Measurements from ENCODE around the gene TNFSF8. TPM values are rescaled to one million over a fixed set of nuclear protein-coding genes. Genes with fewer than 3 reads are reported as not detected.

TNFSF8 gene
- total RNA-seq, 3 donors from 2014 or later: 130 to 192 (median 141) TPM

DNA sequence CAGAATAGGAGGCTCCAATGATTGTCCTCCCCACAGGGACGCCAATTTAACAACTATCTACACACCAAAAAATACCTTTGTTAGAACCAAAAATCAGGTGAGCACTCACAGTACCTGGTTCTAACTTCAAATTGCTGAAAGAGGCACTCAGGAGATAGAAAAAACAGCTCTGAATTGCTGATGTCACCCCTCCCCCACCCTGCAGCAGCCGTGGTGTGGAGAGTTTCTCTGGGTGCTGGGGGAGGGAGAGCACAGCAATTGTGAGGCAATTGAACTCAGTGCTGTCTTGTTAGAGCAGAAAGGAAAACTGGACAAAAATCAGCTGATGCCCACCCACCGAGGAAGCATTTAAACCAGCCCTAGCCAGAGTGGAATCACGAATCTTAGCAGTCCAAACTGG, 41.8 kb downstream of the TNFSF8 start:
- no peak for DNase-seq
- Mint-ChIP-seq H3K27me3 (ENCODE audit: low read depth) (no peaks in the 10 kb centered on the region), H3K36me3 (ENCODE audit: insufficient read depth) (no peaks in the 10 kb centered on the region), H3K9me3 (peaks cover 7% of the 10 kb centered on the region), H3K4me3 (no peak overlapping the region), H3K4me1 (ENCODE audit: low read depth) (peaks cover 53% of the 10 kb centered on the region)
- ATAC-seq: no peak

DNA sequence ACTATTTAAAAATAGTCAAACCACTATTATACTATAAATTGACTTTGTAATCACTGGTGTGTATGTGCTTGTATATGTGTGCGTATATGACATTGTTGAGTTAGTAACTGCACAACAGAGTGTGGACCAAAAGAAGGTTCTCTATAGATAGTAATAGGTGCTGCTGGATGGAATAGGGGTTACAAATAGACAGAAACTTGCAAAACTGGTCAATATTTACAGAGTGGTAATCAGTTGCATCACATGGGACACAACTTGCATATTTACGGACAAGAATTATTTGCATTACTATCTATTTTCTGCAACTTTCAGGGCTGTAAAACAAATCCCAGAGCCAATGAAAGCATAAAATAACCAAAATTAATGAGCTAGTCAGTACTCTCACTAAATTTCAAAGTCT, 42.4 kb downstream of the TNFSF8 start:
- Mint-ChIP-seq H3K4me3 (no peak overlapping the region), H3K27me3 (ENCODE audit: low read depth) (no peaks in the 10 kb centered on the region), H3K36me3 (ENCODE audit: insufficient read depth) (no peaks in the 10 kb centered on the region), H3K4me1 (ENCODE audit: low read depth) (peaks cover 47% of the 10 kb centered on the region), H3K9me3 (peaks cover 7% of the 10 kb centered on the region)
- DNase-seq: no peak
- ATAC-seq: no peak

DNA sequence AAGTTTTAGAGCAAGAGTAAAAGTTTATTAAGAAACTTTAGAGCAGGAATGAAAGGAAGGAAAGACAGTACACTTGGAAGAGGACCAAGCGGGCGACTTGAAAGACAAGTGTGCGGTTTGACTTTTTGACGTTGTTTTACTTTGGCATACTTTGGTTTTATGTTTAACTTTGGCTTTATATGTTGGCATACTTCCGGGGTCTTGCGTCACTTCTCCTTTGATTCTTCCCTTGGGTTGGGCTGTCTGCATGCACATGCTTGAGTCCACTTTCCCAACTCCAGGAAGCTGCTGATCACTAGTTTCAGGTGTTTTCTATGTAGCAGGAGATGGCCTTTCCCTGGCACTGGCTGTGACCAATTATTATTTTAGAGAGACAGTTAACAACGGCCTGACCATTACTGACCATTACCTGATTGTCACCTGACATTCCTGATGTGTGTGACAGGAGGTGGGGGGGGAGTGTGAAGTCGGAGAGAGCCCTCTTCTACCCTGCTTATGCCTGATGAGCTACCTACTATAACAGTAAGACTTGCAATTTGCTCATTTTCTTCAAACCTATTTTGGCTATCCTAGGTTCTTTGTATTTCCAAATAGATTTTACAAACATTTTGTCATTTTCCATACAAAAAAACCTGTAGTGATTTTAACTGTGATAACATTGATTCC, 45.5 kb downstream of the TNFSF8 start:
- Mint-ChIP-seq H3K27me3 (ENCODE audit: low read depth) (no peaks in the 10 kb centered on the region), H3K36me3 (ENCODE audit: insufficient read depth) (no peaks in the 10 kb centered on the region), H3K4me3 (no peak overlapping the region), H3K4me1 (ENCODE audit: low read depth) (peaks cover 22% of the 10 kb centered on the region), H3K9me3 (peaks cover 7% of the 10 kb centered on the region)
- ATAC-seq: no peak
- no peak for DNase-seq

DNA sequence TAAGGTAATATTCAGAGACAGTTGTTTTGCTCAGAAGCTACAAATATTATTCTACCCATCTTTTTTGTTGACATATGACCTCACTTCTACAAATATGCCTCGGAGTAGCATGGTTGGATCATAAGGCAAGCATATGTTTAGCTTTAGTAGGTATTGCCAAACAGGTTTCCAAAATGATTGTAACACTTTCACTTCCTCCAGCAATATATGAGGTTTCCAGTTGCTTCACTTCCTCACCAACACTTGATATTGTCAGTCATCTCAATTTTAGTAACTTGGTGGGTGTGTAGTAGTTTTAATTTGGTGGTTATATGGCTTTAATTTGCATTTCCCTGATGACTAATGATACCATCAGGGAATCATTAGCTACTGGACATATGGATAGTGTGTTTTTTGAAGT, 46.7 kb downstream of the TNFSF8 start:
- no peaks in the 10 kb centered on the region for H3K36me3 Mint-ChIP-seq (ENCODE audit: insufficient read depth)
- no peak for ATAC-seq
- H3K4me3 Mint-ChIP-seq: no peak overlapping the region
- no peak for DNase-seq
- no peaks in the 10 kb centered on the region for H3K27me3 Mint-ChIP-seq (ENCODE audit: low read depth)
- peaks cover 9% of the 10 kb centered on the region for H3K4me1 Mint-ChIP-seq (ENCODE audit: low read depth)
- peaks cover 7% of the 10 kb centered on the region for H3K9me3 Mint-ChIP-seq

DNA sequence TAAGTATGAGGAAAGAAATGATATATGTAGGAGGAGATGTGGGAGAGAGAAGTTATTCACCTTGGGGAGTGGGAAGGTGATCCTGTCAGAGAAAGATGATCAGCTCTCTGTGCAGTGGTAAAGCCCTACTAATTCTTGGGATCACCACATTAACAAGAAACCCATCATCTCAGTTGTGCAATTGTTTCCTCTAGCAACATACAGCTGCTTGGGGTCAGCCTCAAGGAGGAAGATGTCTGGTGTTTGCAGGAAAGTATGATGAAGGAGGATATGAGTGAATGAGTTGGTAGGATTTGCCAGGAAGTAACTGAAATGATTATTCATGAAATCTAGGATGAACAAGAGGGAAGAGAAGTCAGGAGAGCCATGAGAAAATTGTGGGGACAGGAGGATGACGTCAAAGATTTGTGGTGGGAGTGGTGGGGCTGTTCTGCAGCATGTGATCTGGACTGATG, 50.1 kb downstream of the TNFSF8 start:
- Mint-ChIP-seq H3K36me3 (ENCODE audit: insufficient read depth) (peaks cover under 1% of the 10 kb centered on the region), H3K27me3 (ENCODE audit: low read depth) (no peaks in the 10 kb centered on the region), H3K4me3 (no peak overlapping the region), H3K4me1 (ENCODE audit: low read depth) (no peaks in the 10 kb centered on the region), H3K9me3 (peaks cover 26% of the 10 kb centered on the region)
- no peak for DNase-seq
- ATAC-seq: no peak

DNA sequence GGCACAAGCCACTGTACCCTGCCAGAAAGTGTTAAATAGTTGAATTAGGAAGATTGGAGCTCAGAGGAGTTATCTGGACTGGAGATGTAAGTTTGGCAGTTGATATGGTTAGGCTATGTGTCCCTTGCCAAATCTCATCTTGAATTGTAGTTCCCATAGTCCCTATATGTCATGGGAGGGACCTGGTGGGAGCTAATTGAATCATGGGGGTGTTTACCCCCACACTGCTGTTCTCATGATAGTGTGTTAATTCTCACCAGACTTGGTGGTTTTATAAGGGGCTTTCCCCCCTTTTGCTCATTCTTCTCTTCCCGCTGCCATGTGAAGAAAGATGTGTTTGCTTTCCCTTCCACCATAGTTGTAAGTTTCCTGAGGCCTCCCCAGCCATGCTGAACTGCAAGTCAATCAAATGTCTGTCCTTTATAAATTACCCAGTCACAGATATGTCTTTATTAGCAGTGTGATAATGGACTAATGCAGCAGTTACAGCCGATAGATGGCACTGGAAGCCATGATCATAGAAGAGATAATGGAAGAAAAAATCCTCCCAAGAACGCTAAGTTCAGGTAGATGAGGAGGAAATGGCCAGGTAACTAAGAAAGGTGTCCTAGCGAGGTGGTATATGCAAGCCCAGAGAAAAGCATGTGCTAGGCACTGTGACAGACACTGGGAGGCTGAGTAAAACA, 51.4 kb downstream of the TNFSF8 start:
- ATAC-seq: no peak
- no peak overlapping the region for H3K4me3 Mint-ChIP-seq
- no peak for DNase-seq
- H3K27me3 Mint-ChIP-seq (ENCODE audit: low read depth): no peaks in the 10 kb centered on the region
- peaks cover 1% of the 10 kb centered on the region for H3K4me1 Mint-ChIP-seq (ENCODE audit: low read depth)
- H3K9me3 Mint-ChIP-seq: peaks cover 26% of the 10 kb centered on the region
- H3K36me3 Mint-ChIP-seq (ENCODE audit: insufficient read depth): peaks cover 3% of the 10 kb centered on the region

DNA sequence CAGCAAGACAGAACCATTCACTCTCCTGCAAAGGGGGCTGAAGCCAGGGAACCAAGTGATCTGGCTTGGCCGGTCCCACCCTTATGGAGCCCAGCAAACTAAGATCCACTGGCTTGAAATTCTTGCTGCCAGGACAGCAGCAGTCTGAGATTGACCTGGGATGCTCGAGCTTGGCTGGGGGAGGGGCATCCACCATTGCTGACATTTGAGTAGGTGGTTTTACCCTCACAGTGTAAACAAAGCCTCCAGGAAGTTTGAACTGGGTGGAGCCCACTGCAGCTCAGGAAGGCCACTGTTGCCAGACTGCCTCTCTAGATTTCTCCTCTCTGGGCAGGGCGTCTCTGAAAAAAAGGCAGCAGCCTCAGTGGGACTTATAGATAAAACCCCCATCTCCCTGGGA, 60.5 kb downstream of the TNFSF8 start:
- no peak for ATAC-seq
- Mint-ChIP-seq H3K27me3 (ENCODE audit: low read depth) (no peaks in the 10 kb centered on the region), H3K9me3 (peaks cover 31% of the 10 kb centered on the region), H3K4me3 (no peak overlapping the region), H3K36me3 (ENCODE audit: insufficient read depth) (peaks cover 16% of the 10 kb centered on the region), H3K4me1 (ENCODE audit: low read depth) (peaks cover 24% of the 10 kb centered on the region)
- DNase-seq: no peak

DNA sequence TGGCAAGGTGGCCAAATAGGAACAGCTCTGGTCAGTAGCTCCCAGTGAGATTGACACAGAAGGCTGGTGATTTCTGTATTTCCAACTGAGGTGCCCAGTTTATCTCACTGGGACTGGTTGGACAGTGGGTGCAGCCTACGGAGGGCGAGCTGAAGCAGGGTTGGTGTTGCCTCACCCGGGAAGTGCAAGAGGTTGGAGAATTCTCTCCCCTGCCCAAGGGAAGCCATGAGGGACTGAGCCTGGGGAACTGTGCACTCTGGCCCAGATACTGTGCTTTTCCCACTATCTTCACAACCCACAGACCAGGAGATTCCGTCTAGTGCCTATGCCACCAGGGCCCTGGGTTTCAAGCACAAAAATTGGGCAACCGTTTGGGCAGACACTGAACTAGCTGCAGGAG, 61.0 kb downstream of the TNFSF8 start:
- Mint-ChIP-seq H3K4me1 (ENCODE audit: low read depth) (peaks cover 24% of the 10 kb centered on the region), H3K36me3 (ENCODE audit: insufficient read depth) (peaks cover 16% of the 10 kb centered on the region), H3K9me3 (peaks cover 29% of the 10 kb centered on the region), H3K4me3 (no peak overlapping the region), H3K27me3 (ENCODE audit: low read depth) (no peaks in the 10 kb centered on the region)
- no peak for ATAC-seq
- DNase-seq: no peak

DNA sequence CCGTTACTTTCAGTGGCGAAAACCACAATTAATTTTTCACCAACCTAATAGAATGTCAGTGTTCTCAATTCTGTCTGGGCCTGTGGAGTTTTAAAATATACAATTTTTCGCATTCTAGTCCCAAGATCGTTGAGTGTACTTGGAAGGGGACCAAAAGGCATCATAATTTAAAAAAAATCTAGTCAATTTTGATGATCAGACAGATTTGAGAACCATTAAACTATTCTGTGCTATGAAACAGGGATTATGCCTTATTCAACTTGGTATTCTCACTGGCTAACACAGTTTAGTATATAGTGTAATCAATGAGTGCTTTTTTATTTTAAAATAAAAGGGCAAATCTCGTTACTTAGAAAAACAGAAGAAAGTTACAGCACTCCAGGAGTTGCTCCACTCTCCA, 63.1 kb downstream of the TNFSF8 start:
- DNase-seq (no peak), ATAC-seq (no peak)
- peaks cover 16% of the 10 kb centered on the region for H3K9me3 Mint-ChIP-seq
- peaks cover 24% of the 10 kb centered on the region for H3K4me1 Mint-ChIP-seq (ENCODE audit: low read depth)
- H3K4me3 Mint-ChIP-seq: no peak overlapping the region
- peaks cover 9% of the 10 kb centered on the region for H3K36me3 Mint-ChIP-seq (ENCODE audit: insufficient read depth)
- no peaks in the 10 kb centered on the region for H3K27me3 Mint-ChIP-seq (ENCODE audit: low read depth)

DNA sequence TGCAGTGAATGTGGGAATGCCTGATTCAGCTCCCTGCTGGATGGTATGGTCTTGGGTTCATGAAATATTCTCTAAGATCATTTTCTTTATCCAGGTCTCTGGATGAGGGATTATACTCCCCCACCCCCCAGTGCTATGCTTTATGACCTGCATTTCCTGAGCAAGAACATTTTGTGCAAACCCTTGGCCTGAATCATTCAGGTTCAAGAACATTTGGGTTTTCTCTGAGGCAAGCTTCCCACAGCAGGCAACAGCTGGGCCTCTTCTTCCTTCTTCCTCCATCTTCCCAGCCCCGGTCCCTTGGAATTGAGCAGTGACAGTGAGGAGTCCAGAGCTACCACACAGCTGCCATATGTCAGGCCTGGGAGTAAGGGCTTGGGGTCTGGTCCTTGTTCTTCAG, 65.9 kb downstream of the TNFSF8 start:
- ATAC-seq (no peak), DNase-seq (no peak)
- peaks cover 4% of the 10 kb centered on the region for H3K9me3 Mint-ChIP-seq
- H3K4me3 Mint-ChIP-seq: no peak overlapping the region
- H3K36me3 Mint-ChIP-seq (ENCODE audit: insufficient read depth): no peaks in the 10 kb centered on the region
- peaks cover 7% of the 10 kb centered on the region for H3K4me1 Mint-ChIP-seq (ENCODE audit: low read depth)
- H3K27me3 Mint-ChIP-seq (ENCODE audit: low read depth): no peaks in the 10 kb centered on the region

DNA sequence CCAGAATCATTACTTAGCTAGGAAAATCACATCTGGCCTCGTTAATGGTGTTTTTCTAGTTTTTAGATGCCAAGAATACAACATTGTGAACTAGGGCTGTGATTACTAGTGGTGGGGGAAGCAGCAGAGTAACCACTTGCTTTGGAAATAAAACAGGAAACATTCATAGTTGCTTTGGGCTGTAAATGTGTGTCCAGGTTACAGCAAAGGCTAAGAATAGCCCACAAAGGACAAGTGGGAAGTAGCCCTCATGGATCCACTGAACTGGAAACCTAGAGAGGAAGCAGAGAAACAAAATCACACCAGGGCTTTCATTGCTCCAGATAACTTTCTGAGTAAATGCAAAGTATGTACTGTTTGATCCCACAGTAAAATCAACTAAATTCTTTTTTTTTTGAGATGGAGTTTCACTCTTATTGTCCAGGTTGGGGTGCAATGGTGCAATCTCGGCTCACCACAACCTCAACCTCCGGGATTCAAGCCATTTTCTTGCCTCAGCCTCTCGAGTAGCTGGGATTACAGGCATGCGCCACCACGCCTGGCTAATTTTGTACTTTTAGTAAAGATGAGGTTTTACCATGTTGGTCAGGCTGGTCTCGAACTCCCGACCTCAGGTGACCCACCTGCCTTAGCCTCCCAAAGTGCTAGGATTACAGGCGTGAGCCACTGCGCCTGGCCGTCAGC, 68.3 kb downstream of the TNFSF8 start:
- Mint-ChIP-seq H3K27me3 (ENCODE audit: low read depth) (no peaks in the 10 kb centered on the region), H3K9me3 (peaks cover 3% of the 10 kb centered on the region), H3K36me3 (ENCODE audit: insufficient read depth) (no peaks in the 10 kb centered on the region), H3K4me1 (ENCODE audit: low read depth) (no peaks in the 10 kb centered on the region), H3K4me3 (no peak overlapping the region)
- ATAC-seq (no peak), DNase-seq (no peak)

DNA sequence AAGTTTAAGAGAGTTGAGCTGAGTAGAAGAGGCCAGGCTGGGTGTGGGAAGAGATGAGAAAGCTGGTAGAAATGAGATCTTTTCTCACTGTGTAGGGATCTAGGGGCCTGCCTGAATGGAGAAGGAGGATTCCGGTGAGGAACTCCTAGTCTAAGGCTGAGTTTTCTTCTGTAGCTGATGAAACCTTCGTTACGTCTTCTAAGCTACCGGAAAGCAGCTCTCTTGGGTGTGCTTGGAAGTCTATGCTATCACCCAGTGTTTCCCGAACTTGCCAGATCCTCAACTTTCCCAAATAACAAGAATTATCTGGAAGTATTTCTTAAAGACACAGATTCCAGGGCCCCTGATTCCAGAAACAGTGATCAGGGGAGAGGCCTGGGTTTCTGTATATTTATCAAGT, 69.1 kb downstream of the TNFSF8 start:
- ATAC-seq: no peak
- Mint-ChIP-seq H3K36me3 (ENCODE audit: insufficient read depth) (no peaks in the 10 kb centered on the region), H3K27me3 (ENCODE audit: low read depth) (no peaks in the 10 kb centered on the region), H3K4me1 (ENCODE audit: low read depth) (no peaks in the 10 kb centered on the region), H3K4me3 (no peak overlapping the region), H3K9me3 (peaks cover 3% of the 10 kb centered on the region)
- DNase-seq: no peak

DNA sequence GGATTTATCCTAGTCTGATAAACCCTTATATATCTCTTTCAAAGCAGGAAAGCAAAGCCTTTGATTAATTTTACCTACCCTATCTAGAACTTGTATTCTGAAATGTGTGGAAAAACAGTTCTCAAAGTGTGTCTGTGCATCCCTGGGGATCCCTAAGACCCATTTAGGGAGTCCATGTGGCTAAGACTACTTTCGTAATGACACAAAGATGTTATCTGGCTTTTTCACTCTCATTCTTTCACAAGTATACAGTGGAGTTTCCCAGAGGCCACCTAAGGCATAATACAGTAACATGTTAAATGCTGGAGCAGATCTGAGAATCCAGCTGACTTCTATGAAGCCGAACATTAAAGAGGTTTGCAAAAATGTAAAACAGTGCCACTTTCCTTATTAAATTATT, 70.2 kb downstream of the TNFSF8 start:
- Mint-ChIP-seq H3K9me3 (peaks cover 3% of the 10 kb centered on the region), H3K4me3 (no peak overlapping the region), H3K36me3 (ENCODE audit: insufficient read depth) (no peaks in the 10 kb centered on the region), H3K4me1 (ENCODE audit: low read depth) (no peaks in the 10 kb centered on the region), H3K27me3 (ENCODE audit: low read depth) (no peaks in the 10 kb centered on the region)
- peak; percentile 38 to 55 for ATAC-seq
- no peak for DNase-seq

DNA sequence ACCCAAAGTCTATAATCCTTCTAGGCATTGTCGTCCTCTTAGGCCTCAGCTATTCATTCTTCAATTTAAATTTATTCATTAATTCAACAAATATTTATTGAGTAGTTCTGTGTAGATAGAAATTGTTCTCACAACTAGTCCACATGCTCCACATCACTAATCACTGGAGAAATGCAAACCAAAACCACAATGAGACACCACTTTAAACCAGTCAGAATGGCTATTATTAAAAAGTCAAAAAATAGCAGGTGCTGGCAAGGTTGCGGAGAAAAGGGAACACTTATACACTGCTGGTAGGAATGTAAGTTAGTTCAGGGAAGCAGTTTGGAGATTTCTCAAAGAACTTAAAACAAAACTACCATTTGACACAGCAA, 73.5 kb downstream of the TNFSF8 start:
- peaks cover 2% of the 10 kb centered on the region for H3K4me1 Mint-ChIP-seq (ENCODE audit: low read depth)
- H3K27me3 Mint-ChIP-seq (ENCODE audit: low read depth): no peaks in the 10 kb centered on the region
- H3K9me3 Mint-ChIP-seq: peaks cover 3% of the 10 kb centered on the region

More for the DNA sequence above, 73.5 kb downstream of the TNFSF8 start:
- Mint-ChIP-seq H3K36me3 (ENCODE audit: insufficient read depth) (no peaks in the 10 kb centered on the region), H3K4me3 (no peak overlapping the region)
- no peak for DNase-seq
- no peak for ATAC-seq
